Measurements from ENCODE around the gene RPS4Y2.

The RPS4Y2 gene

GRCh38 chrY:20802659-20803058 lies 46.8 kb downstream of the RPS4Y2 start:
- no peak overlapping the region for H2AFZ ChIP-seq (ENCODE audit: low read length)
- H3K79me2 ChIP-seq (ENCODE audit: insufficient read depth, low read length), result no peaks in the 10 kb centered on the region
- no peak overlapping the region for H3K4me3 ChIP-seq (ENCODE audit: low read depth, low read length, poor library complexity, severe bottlenecking)
- no peaks in the 10 kb centered on the region for H3F3A ChIP-seq (ENCODE audit: insufficient read depth, low read length)
- no peak overlapping the region for H3K27ac ChIP-seq (ENCODE audit: low read depth, low read length, poor library complexity, severe bottlenecking)
- H3K4me2 ChIP-seq (ENCODE audit: low read length), result no peak overlapping the region
- H3K4me1 ChIP-seq (ENCODE audit: insufficient read depth, low read length, severe bottlenecking), result peaks cover 5% of the 10 kb centered on the region
- no peaks in the 10 kb centered on the region for H3K9me2 ChIP-seq (ENCODE audit: low read depth, low read length)
- TF ChIP-seq, protein P1, sequence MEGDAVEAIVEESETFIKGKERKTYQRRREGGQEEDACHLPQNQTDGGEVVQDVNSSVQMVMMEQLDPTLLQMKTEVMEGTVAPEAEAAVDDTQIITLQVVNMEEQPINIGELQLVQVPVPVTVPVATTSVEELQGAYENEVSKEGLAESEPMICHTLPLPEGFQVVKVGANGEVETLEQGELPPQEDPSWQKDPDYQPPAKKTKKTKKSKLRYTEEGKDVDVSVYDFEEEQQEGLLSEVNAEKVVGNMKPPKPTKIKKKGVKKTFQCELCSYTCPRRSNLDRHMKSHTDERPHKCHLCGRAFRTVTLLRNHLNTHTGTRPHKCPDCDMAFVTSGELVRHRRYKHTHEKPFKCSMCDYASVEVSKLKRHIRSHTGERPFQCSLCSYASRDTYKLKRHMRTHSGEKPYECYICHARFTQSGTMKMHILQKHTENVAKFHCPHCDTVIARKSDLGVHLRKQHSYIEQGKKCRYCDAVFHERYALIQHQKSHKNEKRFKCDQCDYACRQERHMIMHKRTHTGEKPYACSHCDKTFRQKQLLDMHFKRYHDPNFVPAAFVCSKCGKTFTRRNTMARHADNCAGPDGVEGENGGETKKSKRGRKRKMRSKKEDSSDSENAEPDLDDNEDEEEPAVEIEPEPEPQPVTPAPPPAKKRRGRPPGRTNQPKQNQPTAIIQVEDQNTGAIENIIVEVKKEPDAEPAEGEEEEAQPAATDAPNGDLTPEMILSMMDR (IDR thresholded peaks at IDR 0.05; ENCODE audit: low read length), result no peak
- TF ChIP-seq EZH2 (IDR thresholded peaks at IDR 0.05; ENCODE audit: borderline replicate concordance, low read length), result no peak
- no peak overlapping the region for H3K9ac ChIP-seq (ENCODE audit: low read length)
- no peaks in the 10 kb centered on the region for H3K9me3 ChIP-seq (ENCODE audit: low read length)
- no peaks in the 10 kb centered on the region for H3K36me3 ChIP-seq (ENCODE audit: insufficient read depth, low read length)
- no peaks in the 10 kb centered on the region for H3K27me3 ChIP-seq (ENCODE audit: insufficient read depth, low read length)
- H4K20me1 ChIP-seq (ENCODE audit: insufficient read depth, low read length), result no peaks in the 10 kb centered on the region

DNA sequence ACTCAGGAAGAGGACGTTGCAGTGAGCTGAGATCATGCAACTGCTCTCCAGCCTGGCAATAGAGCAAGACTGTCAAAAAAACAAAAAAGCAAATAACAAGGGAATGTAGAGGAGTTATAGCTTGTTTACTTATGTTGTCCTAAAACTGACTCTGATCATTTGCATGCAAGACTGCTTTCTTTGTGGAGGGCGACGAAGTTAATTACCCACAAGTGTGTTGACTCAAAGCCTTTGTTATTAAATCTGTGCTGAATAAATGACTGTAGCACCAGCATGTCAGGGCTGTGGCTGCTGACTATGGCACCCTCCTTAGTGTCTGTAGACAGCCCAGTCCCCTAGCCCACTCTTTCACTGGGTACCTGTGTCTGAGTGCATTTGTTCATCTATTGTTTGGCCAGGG lies 50.3 kb downstream of the RPS4Y2 start:
- Histone ChIP-seq H3K9ac (ENCODE audit: low read length) (no peak overlapping the region), H3K79me2 (ENCODE audit: insufficient read depth, low read length) (no peaks in the 10 kb centered on the region), H3K9me3 (ENCODE audit: low read length) (no peaks in the 10 kb centered on the region), H3K4me1 (ENCODE audit: insufficient read depth, low read length, severe bottlenecking) (no peaks in the 10 kb centered on the region), H3K36me3 (ENCODE audit: insufficient read depth, low read length) (no peaks in the 10 kb centered on the region), H3K9me2 (ENCODE audit: low read depth, low read length) (no peaks in the 10 kb centered on the region), H2AFZ (ENCODE audit: low read length) (no peak overlapping the region), H3K27ac (ENCODE audit: low read depth, low read length, poor library complexity, severe bottlenecking) (no peak overlapping the region), H3K4me2 (ENCODE audit: low read length) (no peak overlapping the region), H4K20me1 (ENCODE audit: insufficient read depth, low read length) (no peaks in the 10 kb centered on the region), H3K27me3 (ENCODE audit: insufficient read depth, low read length) (no peaks in the 10 kb centered on the region), H3K4me3 (ENCODE audit: low read depth, low read length, poor library complexity, severe bottlenecking) (no peak overlapping the region), H3F3A (ENCODE audit: insufficient read depth, low read length) (no peaks in the 10 kb centered on the region)
- no peak for TF ChIP-seq EZH2 (IDR thresholded peaks at IDR 0.05; ENCODE audit: borderline replicate concordance, low read length)
- TF ChIP-seq, protein P1 (IDR thresholded peaks at IDR 0.05; ENCODE audit: low read length), result no peak

- Histone ChIP-seq H2AFZ (ENCODE audit: low read length) (no peak overlapping the region), H3K79me2 (ENCODE audit: insufficient read depth, low read length) (no peaks in the 10 kb centered on the region), H4K20me1 (ENCODE audit: insufficient read depth, low read length) (no peaks in the 10 kb centered on the region), H3F3A (ENCODE audit: insufficient read depth, low read length) (no peaks in the 10 kb centered on the region), H3K9me3 (ENCODE audit: low read length) (no peaks in the 10 kb centered on the region), H3K9ac (ENCODE audit: low read length) (no peak overlapping the region), H3K27ac (ENCODE audit: low read depth, low read length, poor library complexity, severe bottlenecking) (no peak overlapping the region), H3K9me2 (ENCODE audit: low read depth, low read length) (no peaks in the 10 kb centered on the region), H3K36me3 (ENCODE audit: insufficient read depth, low read length) (no peaks in the 10 kb centered on the region), H3K4me2 (ENCODE audit: low read length) (no peak overlapping the region), H3K27me3 (ENCODE audit: insufficient read depth, low read length) (no peaks in the 10 kb centered on the region), H3K4me3 (ENCODE audit: low read depth, low read length, poor library complexity, severe bottlenecking) (no peak overlapping the region), H3K4me1 (ENCODE audit: insufficient read depth, low read length, severe bottlenecking) (no peaks in the 10 kb centered on the region)
- TF ChIP-seq, protein P1 (IDR thresholded peaks at IDR 0.05; ENCODE audit: low read length), result no peak
- TF ChIP-seq EZH2 (IDR thresholded peaks at IDR 0.05; ENCODE audit: borderline replicate concordance, low read length), result no peak
These were observed 57.6 kb downstream of the RPS4Y2 start for GRCh38 chrY:20813459-20813858.
